ENCODE data around the gene FAM216B. TPM values are rescaled to one million over a fixed set of nuclear protein-coding genes. Genes with fewer than 3 reads are reported as not detected.

Gene FAM216B
- total RNA-seq, 1 donor from 2014 or later = not detected

DNA sequence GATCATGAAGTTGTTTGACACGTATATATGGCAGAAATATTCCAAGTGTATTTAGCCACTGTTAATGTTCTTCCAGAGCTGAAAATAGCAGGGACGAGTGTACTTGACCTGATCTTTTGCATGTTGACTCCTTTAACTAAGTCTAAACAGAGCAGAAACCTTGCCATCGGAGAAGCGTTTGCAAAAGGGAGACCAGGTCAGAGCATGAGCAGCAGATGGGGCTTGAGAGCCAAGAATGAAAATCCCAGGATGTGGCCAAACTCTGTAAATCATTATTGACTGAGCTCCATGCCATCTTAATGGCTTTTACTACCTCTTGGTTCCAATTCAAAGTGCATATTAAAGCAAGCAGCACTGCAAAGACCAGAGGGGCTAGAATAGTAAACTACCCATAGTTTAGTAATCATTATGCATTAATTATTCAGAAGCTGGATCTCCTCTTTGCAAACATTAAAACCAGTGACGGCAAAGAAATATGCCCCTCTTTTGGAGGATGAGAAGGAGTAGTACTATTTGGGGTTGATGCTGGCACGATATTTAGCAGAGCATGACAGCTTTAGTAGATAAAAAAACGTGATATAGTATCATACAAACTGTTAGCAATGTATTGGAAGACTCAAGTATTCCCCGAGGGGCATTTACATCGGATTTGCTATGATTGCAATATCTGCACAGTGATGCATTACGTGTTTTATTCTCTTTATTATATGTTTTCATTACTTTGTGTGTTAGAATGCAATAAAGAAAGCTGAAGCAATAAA lies 55.7 kb downstream of the FAM216B start:
- DNase-seq = peak; percentile 35

Other genes starting within 250 kb of the FAM216B start
- 1.3 TPM for gene TNFSF11, start 207.4 kb upstream of the FAM216B start, total RNA-seq
- gene EPSTI1, start 210.7 kb downstream of the FAM216B start, total RNA-seq = 4.5 TPM
- 8.9 TPM for gene DNAJC15, start 242.0 kb downstream of the FAM216B start, total RNA-seq

All from tongue (tissue), 2 donors.